Inferior parietal cortex (tissue), 1 donor: Measurements from ENCODE around the gene ORC5.
"Not testable (repeated sequence)": the region's sequence is repeated elsewhere in the genome, so short reads cannot be mapped to it uniquely, and the experiment has no call there.

ENCODE experiments used
- DNase-seq: peaks from one replicate; pipeline ENCODE4 v3.0.0-alpha.2; 2016; ENCODE audit errors: extremely low spot score

Gene ORC5

DNA sequence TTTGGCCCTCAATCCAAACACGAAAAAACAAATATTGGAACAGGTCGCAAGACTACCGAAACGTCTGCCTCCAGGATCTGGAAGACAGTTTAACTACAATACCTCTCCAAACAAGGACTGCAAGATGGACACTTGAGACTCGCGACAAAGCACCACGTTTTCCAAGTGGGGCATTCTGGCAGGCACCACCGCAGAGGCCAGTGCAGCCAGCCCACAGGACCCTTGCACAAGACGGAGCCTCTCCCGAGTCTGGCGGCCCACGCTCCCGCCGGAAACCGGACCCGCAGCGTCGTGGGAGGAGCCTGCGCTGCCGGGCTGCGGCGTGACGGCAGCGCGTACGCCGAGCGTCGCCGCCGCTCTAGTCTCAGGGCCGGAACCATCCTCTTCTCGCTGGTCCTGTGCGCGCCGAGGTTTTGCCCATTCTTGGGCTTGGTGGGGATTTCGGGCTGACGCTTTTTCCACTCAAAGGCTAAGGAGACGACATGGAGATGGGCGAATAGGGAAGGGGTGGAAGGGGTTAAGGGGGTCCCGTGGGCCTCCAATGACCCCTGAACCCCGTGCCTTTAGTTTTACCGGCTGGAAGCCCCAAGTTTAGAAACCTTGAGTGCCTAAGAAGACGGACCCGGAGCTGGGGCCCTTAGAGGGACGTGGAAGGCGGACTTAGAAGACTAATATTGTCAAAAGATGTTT lies at the start of gene ORC5:
Gene ORC5, minus strand, starts transcription at position 283 of the 690 bp plus-strand sequence. Its CDS starts 109 bp downstream, at position 174.
- DNase-seq: peak; percentile 83

DNA sequence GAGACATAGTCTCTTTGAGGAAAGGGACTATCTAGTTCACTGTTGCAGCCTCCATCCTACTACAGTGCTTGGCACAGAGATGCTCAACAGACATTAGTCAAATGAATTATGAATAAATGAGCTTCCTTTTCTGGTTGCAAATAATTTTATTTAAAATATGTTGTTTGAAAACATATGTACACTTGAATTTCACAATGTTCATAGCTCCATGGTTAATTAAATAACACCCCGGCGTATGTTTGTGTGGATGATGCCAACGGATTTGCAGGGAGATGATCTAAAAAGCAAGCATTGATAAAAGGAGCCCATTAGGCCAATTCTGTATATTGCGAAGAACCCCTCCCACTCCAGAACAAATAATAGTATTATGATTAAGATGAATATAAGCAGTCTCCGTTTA lies 47.8 kb upstream of the ORC5 start:
- no peak for DNase-seq

DNA sequence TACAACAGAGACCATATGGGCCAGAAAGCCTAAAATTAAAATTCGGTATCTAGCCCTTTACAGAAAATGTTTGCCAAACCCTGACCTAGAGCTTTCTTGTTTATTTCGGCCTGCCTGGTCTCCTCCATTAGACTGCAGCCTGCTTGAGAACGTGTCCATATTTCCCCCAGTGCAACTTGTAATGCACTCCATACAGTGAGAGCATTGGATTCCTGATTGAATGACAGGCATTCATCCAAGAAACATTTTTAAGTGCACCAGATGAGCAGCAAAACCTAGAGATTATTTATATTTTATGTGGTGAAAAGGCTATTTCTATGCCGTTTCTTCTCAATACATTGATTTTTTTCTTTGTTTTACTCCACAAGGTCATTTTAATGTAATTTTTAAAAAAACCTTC lies 47.4 kb upstream of the ORC5 start:
- no peak for DNase-seq

DNA sequence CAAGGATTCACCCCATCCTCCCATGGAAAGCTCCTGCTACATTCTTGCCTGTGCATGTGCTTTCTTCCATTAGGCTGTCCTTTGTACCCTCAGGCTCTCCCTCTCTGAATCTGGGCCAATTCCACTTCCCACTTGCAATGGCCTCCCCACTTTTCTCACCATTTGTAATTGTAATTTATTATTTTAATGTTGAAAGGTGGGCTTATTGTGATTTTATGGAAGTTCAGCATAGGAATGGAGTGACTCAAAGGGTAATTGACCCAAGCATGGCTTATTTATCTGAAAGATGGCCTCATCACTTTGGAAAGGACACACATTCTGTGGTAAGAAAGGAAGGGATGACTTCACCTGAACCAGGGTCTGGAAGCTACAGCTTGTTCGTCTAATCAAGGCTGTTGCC lies 46.9 kb upstream of the ORC5 start:
- no peak for DNase-seq

DNA sequence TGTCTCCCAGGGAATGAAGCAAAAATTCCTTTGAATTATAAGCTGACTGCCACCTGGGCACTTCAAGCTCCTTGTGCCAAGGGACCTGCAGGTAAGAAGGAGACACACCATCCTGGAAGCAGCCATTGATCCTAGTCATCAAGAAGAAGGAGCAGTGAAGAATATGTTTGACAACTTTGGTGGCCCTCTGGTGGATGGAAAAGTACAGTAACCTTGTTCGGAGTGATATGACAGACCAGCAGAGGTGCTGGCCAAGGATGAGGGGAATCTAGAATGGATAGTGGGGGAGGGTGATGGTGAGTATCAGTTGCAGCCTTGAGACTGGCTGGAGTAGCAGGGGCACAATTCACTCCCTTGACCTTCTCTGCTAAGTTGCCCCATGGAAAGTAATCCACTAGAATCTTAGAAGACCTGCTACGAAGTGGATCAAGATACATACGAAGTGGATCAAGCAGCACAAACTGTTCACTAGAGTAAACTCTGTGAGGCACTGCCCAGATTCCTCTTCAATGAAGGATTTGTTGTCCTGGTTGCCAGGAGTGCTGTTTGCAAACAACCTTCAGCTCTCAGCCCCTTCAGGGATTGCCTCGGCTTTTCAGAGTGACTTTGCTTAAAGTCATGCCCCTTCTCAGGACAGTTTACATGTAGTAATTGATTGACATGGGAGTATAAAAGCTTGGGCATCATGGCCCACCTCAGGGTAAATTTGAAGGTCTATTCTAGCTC lies 44.8 kb upstream of the ORC5 start:
- DNase-seq: no peak

DNA sequence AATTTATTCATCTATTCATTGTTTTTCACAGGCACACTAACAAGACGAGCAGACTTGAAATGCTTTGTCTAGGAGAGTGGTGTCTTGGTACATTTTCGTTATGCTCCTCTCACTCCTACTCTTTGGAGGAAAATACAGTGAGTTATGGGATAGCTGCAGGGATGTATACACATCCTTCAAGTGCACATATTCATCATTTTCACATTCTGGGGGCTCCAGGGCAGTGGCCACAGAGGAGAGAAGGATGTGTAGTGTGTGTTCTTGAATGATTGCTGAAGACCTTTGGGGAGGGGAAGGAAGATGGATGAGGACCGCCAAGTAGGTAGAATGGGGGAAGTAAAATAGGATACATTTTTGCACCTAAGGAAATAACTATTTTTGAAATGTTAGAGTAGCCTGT lies 34.8 kb upstream of the ORC5 start:
- DNase-seq: no peak

DNA sequence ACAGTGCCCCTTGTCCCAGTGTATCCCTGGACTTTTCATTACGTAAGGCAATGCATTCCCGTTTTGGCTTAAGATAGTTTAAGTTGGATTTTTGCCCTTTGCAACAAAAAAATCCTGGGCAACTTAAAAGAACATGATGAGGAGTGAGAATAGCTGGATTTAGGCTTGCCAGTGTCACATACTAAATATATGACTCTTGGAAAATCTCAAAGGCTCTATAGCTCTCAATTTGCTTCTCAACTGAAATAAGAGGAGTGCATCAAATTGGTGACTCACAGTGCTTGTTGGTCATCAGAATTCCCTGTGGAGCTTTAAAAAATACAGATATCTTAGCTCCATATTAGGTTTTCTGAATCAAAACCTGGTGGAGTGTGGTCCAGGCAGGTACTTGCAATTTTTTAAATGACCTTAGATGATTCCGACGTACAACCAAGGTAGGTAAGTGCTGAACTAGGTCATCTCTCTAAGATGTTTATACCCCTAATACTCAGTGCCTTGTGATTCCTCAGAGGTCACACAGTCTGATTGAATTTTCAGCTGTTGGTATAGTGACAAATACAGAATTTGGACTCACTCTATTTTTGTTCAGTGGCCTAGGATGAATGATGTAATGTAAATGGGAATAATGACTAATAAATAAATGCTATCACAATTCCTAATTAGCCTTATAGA lies 33.9 kb upstream of the ORC5 start:
- peak; percentile 38 for DNase-seq

DNA sequence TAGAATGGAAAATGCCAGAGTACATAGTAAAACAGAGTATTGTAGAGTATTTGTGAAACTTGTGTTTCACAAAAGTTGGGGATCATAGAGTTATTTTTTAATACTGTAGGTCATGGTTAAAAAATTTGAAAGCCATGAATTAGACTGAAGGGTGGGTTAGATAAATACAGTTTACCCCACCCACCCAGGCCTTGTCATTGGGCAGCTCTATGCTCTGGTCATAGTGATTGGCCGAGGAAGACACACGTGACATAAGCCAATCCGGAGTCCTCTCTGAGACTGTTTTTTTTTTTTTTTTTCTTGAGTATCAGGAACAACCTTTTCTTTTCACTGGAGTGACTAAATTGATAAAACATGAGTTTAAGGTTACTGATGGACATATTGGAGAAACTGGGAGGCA lies 33.3 kb upstream of the ORC5 start:
- no peak for DNase-seq

DNA sequence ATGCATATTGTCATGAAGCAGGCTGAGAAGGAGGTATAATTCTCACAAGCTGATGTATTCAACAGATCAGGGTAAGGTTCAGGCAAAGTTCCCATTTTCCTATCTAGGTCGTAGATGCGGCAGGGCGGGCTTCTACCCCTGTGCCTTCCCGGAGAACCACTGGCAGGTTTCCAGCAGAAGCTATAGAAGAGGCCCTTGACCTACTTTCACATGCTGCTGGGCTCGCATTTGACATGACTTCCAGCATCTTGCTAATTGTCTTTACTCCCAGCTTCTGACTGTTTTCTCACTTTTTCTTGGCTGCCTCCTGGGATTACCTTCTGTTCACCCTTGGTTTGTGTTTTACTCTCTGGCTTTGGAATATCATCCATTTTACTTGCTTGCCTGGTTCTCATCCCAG lies 32.6 kb upstream of the ORC5 start:
- peak; percentile 27 for DNase-seq

DNA sequence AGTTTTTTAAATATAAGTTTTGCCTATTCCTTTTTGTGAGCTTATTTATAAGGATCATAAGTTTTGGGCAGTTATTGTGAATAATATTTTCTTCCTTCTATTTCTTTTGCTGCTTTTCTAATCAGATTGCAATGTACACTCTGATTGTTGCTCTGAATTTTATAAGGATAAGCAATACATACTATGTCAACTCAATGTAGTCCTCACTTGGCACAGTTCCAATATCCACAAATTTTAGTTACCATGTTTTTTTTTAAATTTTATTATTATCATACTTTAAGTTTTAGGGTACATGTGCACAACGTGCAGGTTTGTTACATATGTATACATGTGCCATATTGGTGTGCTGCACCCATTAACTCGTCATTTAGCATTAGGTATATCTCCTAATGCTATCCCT lies 27.2 kb upstream of the ORC5 start:
- not testable (repeated sequence) for DNase-seq

DNA sequence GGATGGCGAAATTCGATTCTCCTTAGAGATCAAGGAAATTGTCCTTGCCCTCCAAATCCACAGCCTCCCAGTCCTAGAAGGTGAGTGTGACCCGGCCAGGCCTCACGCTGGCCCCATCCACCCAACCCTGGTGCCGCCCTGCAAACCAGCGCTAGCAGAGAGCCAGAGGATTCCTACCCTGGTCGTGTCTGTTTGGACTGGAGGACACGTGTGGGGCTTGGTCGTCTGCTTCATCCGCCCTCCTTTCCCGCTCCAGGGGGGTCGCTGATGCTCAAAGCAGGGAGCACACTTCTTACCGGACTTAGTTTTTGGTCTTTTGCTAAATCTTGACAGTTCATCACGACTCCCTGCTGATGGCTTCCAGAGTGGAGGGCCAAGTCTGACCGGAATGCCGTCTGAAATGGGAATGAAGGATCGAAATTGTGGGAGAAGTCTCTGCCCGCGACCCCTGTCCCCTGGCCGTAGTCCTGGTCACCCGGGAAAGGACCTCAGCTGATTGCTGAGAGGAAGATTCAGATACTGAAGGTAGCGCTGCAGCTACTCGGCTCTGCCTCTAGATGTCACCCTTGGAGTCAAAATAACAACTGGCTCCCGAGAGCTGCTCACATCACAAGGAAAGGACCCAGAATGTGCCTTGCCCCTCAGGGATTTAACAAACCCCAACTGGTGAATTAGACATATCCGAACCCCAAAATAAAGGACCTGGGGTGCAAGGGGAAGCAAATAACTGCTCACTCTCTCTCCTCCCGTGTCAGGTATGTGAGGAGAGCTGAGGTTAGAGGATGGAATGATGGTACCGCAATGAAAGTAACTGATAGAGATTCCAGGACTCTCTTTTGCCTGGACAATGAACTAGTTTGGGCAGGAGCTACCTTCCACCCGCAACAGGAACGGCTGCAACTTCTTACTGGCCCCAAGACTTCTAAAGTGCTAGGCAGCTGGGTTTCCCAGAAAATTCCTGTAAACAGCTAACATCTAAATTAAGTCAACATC lies 23.5 kb upstream of the ORC5 start:
- DNase-seq: peak; percentile 83

DNA sequence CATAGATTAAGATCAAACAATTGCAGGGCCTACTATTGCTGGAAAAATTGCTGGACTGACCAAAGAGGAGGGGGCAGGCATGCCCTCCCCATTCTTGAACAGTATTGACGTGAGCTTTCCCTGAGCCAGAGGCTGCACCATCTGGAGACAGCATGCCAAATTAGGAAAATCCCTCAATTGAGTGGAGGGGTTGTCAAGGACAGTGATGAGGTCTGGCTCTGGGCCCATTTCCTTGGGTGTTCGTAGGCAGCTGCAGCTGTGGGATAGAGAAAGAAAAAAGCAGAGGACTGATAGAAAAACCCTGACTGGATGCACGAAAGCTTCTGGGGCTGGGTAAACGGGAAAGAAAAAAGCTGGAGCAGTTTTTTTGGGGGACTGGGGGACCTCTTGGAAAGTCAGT lies 22.8 kb upstream of the ORC5 start:
- no peak for DNase-seq

DNA sequence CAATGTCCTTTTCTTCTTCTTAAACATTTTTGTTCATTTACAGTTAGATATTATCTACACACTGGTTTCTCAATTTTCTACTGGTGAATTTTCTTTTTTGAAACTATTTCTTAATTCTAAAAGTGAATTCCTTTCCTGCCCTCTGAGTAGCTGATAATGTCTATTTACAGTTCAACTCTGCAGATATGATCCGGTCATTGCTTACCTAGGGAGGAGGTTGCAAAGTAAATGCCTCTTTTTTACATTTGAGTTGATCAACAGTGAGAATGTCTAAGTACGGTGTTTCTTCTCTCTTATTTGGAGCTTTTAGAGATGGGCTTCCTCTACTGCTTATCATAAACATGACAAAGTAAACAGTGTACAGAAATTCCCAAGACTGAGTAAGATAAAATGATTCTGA lies 20.6 kb upstream of the ORC5 start:
- DNase-seq: no peak

DNA sequence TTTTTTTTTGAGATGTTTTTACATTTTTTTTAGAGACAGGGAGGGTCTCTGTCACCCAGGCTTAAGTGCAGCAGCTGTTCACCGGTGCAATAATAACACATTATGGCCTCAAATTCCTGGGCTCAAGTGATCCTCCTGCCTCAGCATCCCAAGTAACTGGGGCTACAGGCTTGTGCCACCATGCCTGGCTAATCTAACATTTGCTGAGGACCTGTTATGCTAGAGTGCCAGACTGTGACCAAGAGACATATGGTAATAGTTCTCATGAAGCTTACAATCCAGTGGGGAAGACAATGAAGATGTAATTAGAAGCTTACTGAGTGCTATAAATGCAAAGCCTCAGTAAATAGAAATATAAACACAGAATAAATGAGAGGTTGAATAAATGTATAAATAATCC lies 17.6 kb upstream of the ORC5 start:
- no peak for DNase-seq

DNA sequence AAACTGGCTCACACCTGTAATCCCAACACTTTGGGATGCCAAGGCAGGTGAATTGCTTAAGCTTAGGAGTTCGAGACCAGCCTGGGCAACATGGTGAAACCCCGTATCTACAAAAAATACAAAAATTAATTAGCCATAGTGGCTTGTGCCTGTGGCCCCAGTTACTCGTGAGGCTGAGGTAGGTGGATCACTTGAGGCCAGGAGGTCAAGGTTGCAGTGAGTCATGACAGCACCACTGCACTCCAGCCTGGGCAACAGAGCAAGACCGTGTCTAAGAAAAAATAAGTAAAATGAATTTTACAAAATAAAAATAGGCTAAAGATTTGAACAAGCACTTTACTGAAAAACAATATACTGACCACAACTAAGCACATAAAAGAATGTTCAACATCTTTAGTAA lies 9.8 kb upstream of the ORC5 start:
- DNase-seq: no peak

DNA sequence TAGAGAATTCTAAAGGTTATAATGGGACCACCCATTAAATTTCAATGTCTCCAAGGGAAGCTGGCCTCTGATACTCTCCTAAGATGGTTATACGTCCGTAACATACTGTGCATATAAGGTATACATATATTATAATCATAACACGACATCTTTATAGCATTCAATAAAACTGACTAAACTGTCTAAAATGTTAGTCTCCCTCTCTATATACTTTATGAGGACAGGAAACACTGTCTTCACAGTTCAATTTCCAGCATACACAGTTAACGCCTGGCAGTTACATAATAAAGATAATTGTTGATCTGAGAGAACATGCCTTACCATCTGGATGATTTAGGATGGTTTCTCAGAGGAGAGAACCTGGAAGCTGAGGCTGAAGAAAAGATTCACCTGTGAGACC lies 1.2 kb upstream of the ORC5 start:
- DNase-seq: no peak

DNA sequence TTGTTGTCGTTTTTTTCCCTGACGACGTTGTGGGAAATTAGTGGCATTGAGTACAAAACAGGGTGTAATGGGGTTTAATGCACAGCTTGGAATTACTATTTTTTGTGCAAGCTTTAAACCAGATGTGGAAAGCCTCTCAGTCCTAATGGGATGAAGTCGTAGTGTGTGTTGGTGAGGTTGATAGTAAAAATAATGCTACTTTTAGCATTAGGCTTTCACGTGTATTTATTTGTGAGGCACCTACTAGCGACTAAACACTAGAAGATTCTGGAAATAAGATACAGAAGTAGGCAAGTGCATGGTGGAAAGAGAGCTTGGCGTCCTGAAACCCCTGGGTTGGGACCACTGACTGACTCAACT lies 588 bp upstream of the ORC5 start:
- no peak for DNase-seq

DNA sequence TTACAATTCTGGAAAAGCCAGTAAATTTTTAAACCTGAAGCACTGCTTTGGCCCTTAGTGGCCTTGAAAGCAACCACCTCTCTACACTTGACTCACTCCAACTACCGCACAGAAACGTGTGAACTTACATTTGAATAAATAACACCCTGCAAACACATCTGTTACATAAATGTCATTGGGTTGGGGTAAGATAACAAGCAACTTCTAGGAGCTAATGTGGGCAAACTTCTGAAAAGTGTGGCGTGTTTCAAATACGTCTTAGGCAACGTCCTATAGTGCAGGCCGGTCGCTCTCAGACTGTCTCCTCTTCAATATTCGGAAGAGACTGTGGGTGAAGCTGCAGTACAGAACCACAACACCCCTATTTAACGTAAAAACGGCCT lies 474 bp downstream of the ORC5 start:
- DNase-seq: peak; percentile 36

DNA sequence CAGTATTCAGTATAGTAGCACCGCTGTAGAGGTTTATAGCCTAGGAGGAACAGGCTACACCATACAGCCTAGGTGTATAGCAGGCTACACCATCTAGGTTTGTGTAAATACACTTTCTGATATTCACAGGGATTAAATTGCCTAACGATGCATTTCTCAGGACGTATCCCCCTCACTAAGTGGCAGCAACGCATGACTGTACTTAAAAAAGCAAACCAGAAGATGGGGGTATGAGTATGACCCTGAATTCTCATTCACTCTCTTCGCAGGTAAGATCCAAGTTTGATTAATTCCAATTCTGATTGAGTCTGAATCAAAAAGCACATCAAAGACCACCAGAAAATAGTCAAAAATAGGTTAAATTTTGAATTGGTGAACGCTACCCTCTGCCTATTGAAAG lies 972 bp downstream of the ORC5 start:
- DNase-seq: no peak

DNA sequence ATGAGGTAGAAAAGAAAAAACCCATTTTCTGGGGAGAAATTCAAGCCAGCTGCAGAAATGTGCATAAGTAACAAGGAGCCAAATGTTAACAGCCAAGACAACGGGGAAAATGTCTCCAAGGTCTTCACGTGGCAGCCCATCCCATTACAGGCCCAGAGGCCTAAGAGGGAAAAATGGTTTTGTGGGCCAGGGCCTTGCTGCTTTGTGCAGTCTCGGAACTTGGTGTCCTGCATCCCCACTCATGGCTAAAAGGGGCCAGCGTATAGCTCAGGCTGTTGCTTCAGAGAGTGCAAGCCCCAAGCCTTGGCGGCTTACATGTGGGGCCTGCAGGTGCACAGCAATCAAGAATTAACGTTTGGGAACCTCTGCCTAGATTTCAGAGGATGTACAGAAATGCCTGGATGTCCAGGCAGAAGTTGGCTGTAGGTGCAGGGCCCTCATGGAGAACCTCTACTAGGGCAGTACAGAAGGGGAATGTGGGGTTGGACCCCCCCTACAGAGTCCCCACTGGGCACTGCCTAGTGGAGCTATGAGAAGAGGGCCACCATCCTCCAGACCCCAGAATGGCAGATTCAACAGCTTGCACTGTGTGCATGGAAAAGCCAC lies 9.0 kb downstream of the ORC5 start:
- no peak for DNase-seq

DNA sequence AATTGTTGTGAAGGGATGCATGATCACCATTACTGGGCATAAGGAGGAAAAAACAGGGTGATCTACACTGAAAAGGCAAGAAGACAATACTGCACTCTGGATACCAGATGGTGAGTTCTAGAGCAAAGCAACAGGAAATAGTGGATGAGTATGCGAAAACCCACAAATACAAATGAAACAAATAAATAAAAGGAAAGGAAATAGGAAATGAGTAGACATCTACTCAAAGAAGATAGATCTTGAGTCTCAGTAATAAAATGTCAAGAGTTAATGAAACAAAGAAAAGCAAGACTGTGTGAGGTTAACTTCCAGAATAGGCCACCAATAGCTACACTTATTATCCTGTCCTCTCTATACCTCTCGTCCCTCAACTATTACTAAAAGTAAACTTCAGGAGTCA lies 11.7 kb downstream of the ORC5 start:
- DNase-seq: no peak

DNA sequence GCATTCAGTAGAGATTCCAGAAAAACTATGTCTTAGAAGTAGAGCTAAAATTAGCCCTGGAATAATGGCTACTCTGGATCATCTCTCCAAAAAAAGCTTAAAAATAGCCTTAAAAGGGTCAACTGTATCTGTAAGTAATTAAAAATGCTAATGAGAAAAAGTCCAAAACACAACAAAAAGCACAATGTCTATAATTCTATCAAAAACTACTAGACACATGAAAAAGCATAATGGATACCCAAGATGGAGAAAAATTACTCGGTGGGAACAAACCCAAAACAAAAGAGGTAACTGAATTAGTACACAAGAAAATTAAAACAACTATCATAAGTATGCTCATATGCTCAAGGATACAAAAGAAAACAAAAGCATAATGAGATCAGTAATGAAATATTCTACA lies 15.4 kb downstream of the ORC5 start:
- no peak for DNase-seq
